ENCODE results near the gene LAMA4. TPM values are rescaled to one million over a fixed set of nuclear protein-coding genes. Genes with fewer than 3 reads are reported as not detected.

LAMA4 gene
- total and polyA plus RNA-seq, 8 donors, result 9.7 to 324 (median 43.9) TPM

GRCh38 chr6:112235956-112236355, 18.4 kb downstream of the LAMA4 start:
- DNase-seq, result no peak
- 63 to 74% (median 72%) methylated on average over 5 of the region's 5 CpGs for WGBS, 5 donors
- TF ChIP-seq POLR2A (IDR thresholded peaks at IDR 0.05), result no peak
- no peak for TF ChIP-seq CTCF (IDR thresholded peaks at IDR 0.05)
- TF ChIP-seq POLR2AphosphoS5 (IDR thresholded peaks at IDR 0.05), result peak in 1 of 3 donors; percentile 55
- peak; percentile 25 for TF ChIP-seq EP300 (IDR thresholded peaks at IDR 0.05)
- H3K36me3 ChIP-seq, result no peaks in the 10 kb centered on the region
- H3K27ac ChIP-seq, result peak overlapping the region; percentile 31 to 81 (median 68)
- H3K27me3 ChIP-seq, result no peaks in the 10 kb centered on the region
- no peak overlapping the region for H3K4me3 ChIP-seq
- intact Hi-C loops (cut with DNase I; ENCODE audit: low total_unique reads), result no loop called here
- H3K4me1 ChIP-seq, result peaks cover 0 to 71% (median 28%) of the 10 kb centered on the region in 4 donors
- no peaks in the 10 kb centered on the region for H3K9me3 ChIP-seq

GRCh38 chr6:112234601-112235000, 19.8 kb downstream of the LAMA4 start:
- WGBS, 5 donors, result 38 to 54% (median 50%) methylated on average over 5 of the region's 5 CpGs
- Histone ChIP-seq H3K9me3 (no peaks in the 10 kb centered on the region), H3K4me1 (peaks cover 0 to 68% (median 31%) of the 10 kb centered on the region in 4 donors), H3K36me3 (no peaks in the 10 kb centered on the region), H3K4me3 (no peak overlapping the region), H3K27me3 (no peaks in the 10 kb centered on the region), H3K27ac (peak overlapping the region in 4 of 5 donors; percentile 61 to 81 (median 71))
- intact Hi-C loops (cut with DNase I; ENCODE audit: low total_unique reads), result no loop called here
- TF ChIP-seq EP300 (IDR thresholded peaks at IDR 0.05), result no peak
- no peak for TF ChIP-seq POLR2A (IDR thresholded peaks at IDR 0.05)
- TF ChIP-seq CTCF (IDR thresholded peaks at IDR 0.05), result no peak
- no peak for TF ChIP-seq POLR2AphosphoS5 (IDR thresholded peaks at IDR 0.05)
- no peak for DNase-seq

GRCh38 chr6:112233847-112234246, 20.5 kb downstream of the LAMA4 start:
- H3K4me1 ChIP-seq, result peaks cover 0 to 61% (median 30%) of the 10 kb centered on the region in 4 donors
- no peaks in the 10 kb centered on the region for H3K27me3 ChIP-seq
- peak overlapping the region in 4 of 5 donors; percentile 49 to 81 (median 71) for H3K27ac ChIP-seq
- H3K4me3 ChIP-seq, result no peak overlapping the region
- no peak for DNase-seq
- intact Hi-C loops (cut with DNase I; ENCODE audit: low total_unique reads), result no loop called here
- WGBS, 5 donors, result 53 to 76% (median 61%) methylated on average over 3 of the region's 3 CpGs
- H3K9me3 ChIP-seq, result no peaks in the 10 kb centered on the region
- TF ChIP-seq POLR2AphosphoS5 (IDR thresholded peaks at IDR 0.05) (peak in 2 of 3 donors; percentile 19 to 43), EP300 (IDR thresholded peaks at IDR 0.05) (no peak), CTCF (IDR thresholded peaks at IDR 0.05) (no peak), POLR2A (IDR thresholded peaks at IDR 0.05) (no peak)
- no peaks in the 10 kb centered on the region for H3K36me3 ChIP-seq

GRCh38 chr6:112232845-112233256, 21.5 kb downstream of the LAMA4 start:
- intact Hi-C loops (cut with DNase I; ENCODE audit: low total_unique reads), result no loop called here
- 7 to 24% (median 16%) methylated on average over 5 of the region's 5 CpGs for WGBS, 5 donors

GRCh38 chr6:112231594-112232060, 22.7 kb downstream of the LAMA4 start:
- Histone ChIP-seq H3K4me3 (no peak overlapping the region), H3K27ac (peak overlapping the region in 4 of 5 donors; percentile 39 to 81 (median 71)), H3K36me3 (no peaks in the 10 kb centered on the region), H3K9me3 (no peaks in the 10 kb centered on the region), H3K27me3 (no peaks in the 10 kb centered on the region), H3K4me1 (peaks cover 1 to 64% (median 25%) of the 10 kb centered on the region in 4 donors)
- WGBS, 5 donors, result 36 to 57% (median 45%) methylated on average over 2 of the region's 2 CpGs
- TF ChIP-seq POLR2AphosphoS5 (IDR thresholded peaks at IDR 0.05) (no peak), EP300 (IDR thresholded peaks at IDR 0.05) (no peak), POLR2A (IDR thresholded peaks at IDR 0.05) (no peak), CTCF (IDR thresholded peaks at IDR 0.05) (no peak)
- intact Hi-C loops (cut with DNase I; ENCODE audit: low total_unique reads), result no loop called here
- DNase-seq, result no peak

More at GRCh38 chr6:112232845-112233256, 21.5 kb downstream of the LAMA4 start:
- DNase-seq, result peak in 1 of 2 donors; percentile 86
- H3K9me3 ChIP-seq, result no peaks in the 10 kb centered on the region
- peaks cover 0 to 59% (median 27%) of the 10 kb centered on the region in 4 donors for H3K4me1 ChIP-seq
- TF ChIP-seq POLR2AphosphoS5 (IDR thresholded peaks at IDR 0.05), result peak; percentile 15 to 27 (median 27)
- no peak for TF ChIP-seq EP300 (IDR thresholded peaks at IDR 0.05)
- no peak overlapping the region for H3K4me3 ChIP-seq
- peak overlapping the region; percentile 36 to 81 (median 68) for H3K27ac ChIP-seq
- H3K36me3 ChIP-seq, result no peaks in the 10 kb centered on the region
- no peaks in the 10 kb centered on the region for H3K27me3 ChIP-seq
